Adrenal gland (tissue), 12 donors: Measurements from ENCODE around the gene IL20. TPM values are rescaled to one million over a fixed set of nuclear protein-coding genes. Genes with fewer than 3 reads are reported as not detected.
"Not testable (repeated sequence)": the region's sequence is repeated elsewhere in the genome, so short reads cannot be mapped to it uniquely, and the experiment has no call there.

Experiments
- DNase-seq, 7 donors: peaks; one replicate each; pipeline ENCODE4 v3.0.0-alpha.2; 2019 to 2020
- H3K27ac ChIP-seq, 5 donors: fragments of 200-600 bp; sonication (generic) in 4 of 5; 1 replicate in 3 of 5; 2 replicates in 2 of 5; pipeline versions ENCODE4 v1.5.1 to v1.8.0; 2016 to 2020; ENCODE audit warnings: mild to moderate bottlenecking in 1 of 5
- H3K27me3 ChIP-seq: fragments of 200-600 bp; 2 replicates; pipeline ENCODE4 v1.8.0; 2021
- H3K36me3 ChIP-seq, 2 donors: fragments of 200-600 bp; replicated peaks in 1 of 2; 1 replicate in 1 of 2; 2 replicates in 1 of 2; pipeline versions ENCODE4 v1.5.1 to v1.8.0; 2018 to 2022
- H3K4me1 ChIP-seq, 2 donors: fragments of 200-600 bp; replicated peaks in 1 of 2; 1 replicate in 1 of 2; 2 replicates in 1 of 2; pipeline versions ENCODE4 v1.5.1 to v1.8.0; 2018 to 2021
- H3K4me3 ChIP-seq, 4 donors: fragments of 200-600 bp; sonication (generic) in 3 of 4; one replicate each; pipeline ENCODE4 v1.5.1; 2016 to 2018
- H3K9me3 ChIP-seq, 3 donors: fragments of 200-600 bp; sonication (generic) in 1 of 3; replicated peaks in 1 of 3; 1 replicate in 2 of 3; 2 replicates in 1 of 3; pipeline versions ENCODE4 v1.5.1 to v1.8.0; 2016 to 2021
- POLR2A ChIP-seq, 2 donors: fragments of 450-650 bp; IDR thresholded peaks; one replicate each; pipeline ENCODE4 v1.6.1; 2017; ENCODE audit warnings: antibody characterized with exemption in 2 of 2, mild to moderate bottlenecking in 2 of 2, moderate library complexity in 1 of 2
- WGBS, 4 donors: extraction: QIAGEN DNeasy Blood & Tissue Kit in 2 of 4; methylation state at CpG; one replicate each; pipeline versions ENCODE4 v1.1.5 to v1.1.7; 2013 to 2017; 5-methylcytosine and 5-hydroxymethylcytosine counted together
- intact Hi-C, 2 donors: fragments of 100-400 bp; cut with DNase I; formaldehyde crosslinking; loops; one replicate each; pipeline versions ENCODE4 v1.14.1 to v1.15.0; 2022 to 2023
- polyA plus RNA-seq, 3 donors: library from polyadenylated mRNA; stranded (reverse); fragments of 200-250 nt in 2 of 3; fragments of 350-450 nt in 1 of 3; fragmentation: Illumina TruSeq in 1 of 3; extraction: RNeasy Lipid Tissue Mini Kit (QIAGEN cat#74804) in 1 of 3; gene quantifications; one replicate each; pipeline ENCODE4 v1.2.3, GENCODE V29; 2013 to 2014
- total RNA-seq, 9 donors: library from RNA; depleted of rRNA in 4 of 9; stranded (reverse); fragments of >200 nt in 4 of 9; fragments of 120-200 nt in 1 of 9; fragmentation: NEBNext Ultra II Directional in 1 of 9; extraction: Animal tissue kit (Norgen Biotek cat#: 25700) in 1 of 9; gene quantifications; one replicate each; pipeline versions ENCODE4 v1.1.0 to v1.2.4, GENCODE V29; 2013 to 2023
- TF ChIP-seq, protein P1 (sequence below), 6 experiments: fragments of 450-650 bp in 4 of 6; fragments of 200-600 bp in 2 of 6; sonication (generic) in 1 of 6; IDR thresholded peaks; 1 replicate in 5 of 6; 2 replicates in 1 of 6; pipeline versions ENCODE4 v1.5.1 to v1.8.0; 2016 to 2021; ENCODE audit warnings: antibody characterized with exemption in 6 of 6, mild to moderate bottlenecking in 2 of 6, moderate library complexity in 1 of 6
- donor health status: healthy with polysubstance abuse.
- donor health status: Bipolar disorder and iron deficiency.
- donor health status: DM: yes; HTN: yes; CAD: no.
- donor health status: DM: no; HTN: no; CAD: no.
- donor health status: DM: no; HTN: no; CAD: no.
- donor health status: DM: yes; HTN: yes; CAD: no.

The IL20 gene
- total and polyA plus RNA-seq, 12 donors, result 0.13 to 0.53 (median 0.41) TPM; not detected in 9

DNA sequence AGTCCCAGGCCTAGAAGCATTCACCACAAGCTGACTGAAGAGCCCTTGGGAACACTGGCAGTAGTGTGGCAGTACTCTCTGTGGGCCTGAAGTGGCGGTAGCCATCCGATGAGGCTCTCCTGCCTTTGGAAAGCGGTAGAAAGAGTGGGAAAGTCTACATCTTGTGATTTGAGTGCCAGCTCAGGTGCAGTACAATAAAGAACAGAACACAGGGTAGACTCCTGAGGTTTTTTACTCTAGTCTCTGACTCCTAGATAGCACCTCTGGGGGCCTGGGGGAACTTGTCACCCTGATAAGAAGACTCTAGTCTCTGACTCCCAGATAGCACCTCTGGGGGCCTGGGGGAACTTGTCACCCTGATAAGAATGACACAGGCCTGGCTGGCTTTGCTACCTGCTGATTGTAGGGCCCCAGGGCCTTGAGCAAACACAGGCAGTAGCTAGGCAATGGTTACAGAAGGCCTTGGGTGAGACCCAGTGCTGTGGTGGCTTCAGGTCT is 18.0 kb upstream of the IL20 start:
- no peak for DNase-seq
- intact Hi-C loops, result no loop called here
- H3K36me3 ChIP-seq, result no peaks in the 10 kb centered on the region
- WGBS, 4 donors, result 93 to 100% (median 99%) methylated on average over 3 of the region's 3 CpGs
- H3K27ac ChIP-seq, result no peak overlapping the region
- peaks cover 6% of the 10 kb centered on the region for H3K27me3 ChIP-seq
- H3K9me3 ChIP-seq, result peaks cover 0 to 5% (median 0%) of the 10 kb centered on the region in 3 donors
- H3K4me3 ChIP-seq, result no peak overlapping the region
- TF ChIP-seq, protein P1, sequence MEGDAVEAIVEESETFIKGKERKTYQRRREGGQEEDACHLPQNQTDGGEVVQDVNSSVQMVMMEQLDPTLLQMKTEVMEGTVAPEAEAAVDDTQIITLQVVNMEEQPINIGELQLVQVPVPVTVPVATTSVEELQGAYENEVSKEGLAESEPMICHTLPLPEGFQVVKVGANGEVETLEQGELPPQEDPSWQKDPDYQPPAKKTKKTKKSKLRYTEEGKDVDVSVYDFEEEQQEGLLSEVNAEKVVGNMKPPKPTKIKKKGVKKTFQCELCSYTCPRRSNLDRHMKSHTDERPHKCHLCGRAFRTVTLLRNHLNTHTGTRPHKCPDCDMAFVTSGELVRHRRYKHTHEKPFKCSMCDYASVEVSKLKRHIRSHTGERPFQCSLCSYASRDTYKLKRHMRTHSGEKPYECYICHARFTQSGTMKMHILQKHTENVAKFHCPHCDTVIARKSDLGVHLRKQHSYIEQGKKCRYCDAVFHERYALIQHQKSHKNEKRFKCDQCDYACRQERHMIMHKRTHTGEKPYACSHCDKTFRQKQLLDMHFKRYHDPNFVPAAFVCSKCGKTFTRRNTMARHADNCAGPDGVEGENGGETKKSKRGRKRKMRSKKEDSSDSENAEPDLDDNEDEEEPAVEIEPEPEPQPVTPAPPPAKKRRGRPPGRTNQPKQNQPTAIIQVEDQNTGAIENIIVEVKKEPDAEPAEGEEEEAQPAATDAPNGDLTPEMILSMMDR (IDR thresholded peaks at IDR 0.05), result no peak
- TF ChIP-seq POLR2A (IDR thresholded peaks at IDR 0.05), result no peak
- no peaks in the 10 kb centered on the region for H3K4me1 ChIP-seq

DNA sequence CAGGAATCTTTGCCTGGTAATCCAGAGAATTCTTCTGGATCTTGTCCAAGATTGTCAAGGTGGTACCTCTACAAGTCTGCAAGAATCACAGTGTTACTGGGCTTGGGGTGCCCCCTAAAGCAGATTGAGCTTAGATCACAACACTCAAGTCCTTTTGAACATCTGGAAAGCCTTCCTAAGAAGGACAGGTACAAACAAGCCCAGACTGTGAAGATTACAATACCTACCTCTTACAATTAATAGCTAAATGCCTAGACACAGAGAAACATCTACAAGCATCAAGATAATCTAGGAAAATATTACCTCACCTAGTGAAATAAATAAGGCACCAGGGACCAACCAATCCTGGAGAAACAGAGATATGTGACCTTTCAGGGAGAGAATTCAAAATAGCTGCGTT is 17.5 kb upstream of the IL20 start:
- Histone ChIP-seq H3K9me3 (peaks cover 0 to 6% (median 0%) of the 10 kb centered on the region in 3 donors), H3K27me3 (peaks cover 6% of the 10 kb centered on the region), H3K4me1 (no peaks in the 10 kb centered on the region), H3K36me3 (no peaks in the 10 kb centered on the region), H3K4me3 (no peak overlapping the region), H3K27ac (no peak overlapping the region)
- WGBS, 4 donors, result 85 to 91% (median 87%) methylated on average over 1 of the region's 1 CpG
- intact Hi-C loops, result no loop called here
- no peak for TF ChIP-seq POLR2A (IDR thresholded peaks at IDR 0.05)
- TF ChIP-seq, protein P1 (IDR thresholded peaks at IDR 0.05), result no peak
- DNase-seq, result no peak

DNA sequence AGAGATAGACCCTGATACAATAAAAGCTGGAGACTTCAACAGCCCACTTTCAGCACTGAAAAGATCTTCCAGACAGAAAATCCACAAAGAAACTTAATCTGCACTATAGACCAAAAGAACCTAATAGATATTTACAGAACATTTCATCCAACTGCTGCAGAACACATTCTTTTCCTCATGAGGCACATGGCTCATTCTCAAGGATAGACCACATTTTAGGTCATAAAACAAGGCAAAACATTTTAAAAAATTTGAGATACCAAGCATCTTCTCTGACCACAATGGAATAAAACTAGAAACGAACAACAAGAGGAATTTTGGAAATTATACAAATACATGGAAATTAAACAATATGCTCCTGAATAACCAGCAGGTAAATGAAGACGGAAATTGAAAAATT is 15.0 kb upstream of the IL20 start:
- Histone ChIP-seq H3K9me3 (peaks cover 0 to 6% (median 0%) of the 10 kb centered on the region in 3 donors), H3K36me3 (no peaks in the 10 kb centered on the region), H3K27ac (no peak overlapping the region), H3K27me3 (peaks cover 6% of the 10 kb centered on the region), H3K4me1 (no peaks in the 10 kb centered on the region), H3K4me3 (no peak overlapping the region)
- DNase-seq, result no peak
- 63 to 80% (median 69%) methylated on average over 2 of the region's 2 CpGs for WGBS, 4 donors
- TF ChIP-seq, protein P1 (IDR thresholded peaks at IDR 0.05), result no peak
- no peak for TF ChIP-seq POLR2A (IDR thresholded peaks at IDR 0.05)
- intact Hi-C loops, result no loop called here

DNA sequence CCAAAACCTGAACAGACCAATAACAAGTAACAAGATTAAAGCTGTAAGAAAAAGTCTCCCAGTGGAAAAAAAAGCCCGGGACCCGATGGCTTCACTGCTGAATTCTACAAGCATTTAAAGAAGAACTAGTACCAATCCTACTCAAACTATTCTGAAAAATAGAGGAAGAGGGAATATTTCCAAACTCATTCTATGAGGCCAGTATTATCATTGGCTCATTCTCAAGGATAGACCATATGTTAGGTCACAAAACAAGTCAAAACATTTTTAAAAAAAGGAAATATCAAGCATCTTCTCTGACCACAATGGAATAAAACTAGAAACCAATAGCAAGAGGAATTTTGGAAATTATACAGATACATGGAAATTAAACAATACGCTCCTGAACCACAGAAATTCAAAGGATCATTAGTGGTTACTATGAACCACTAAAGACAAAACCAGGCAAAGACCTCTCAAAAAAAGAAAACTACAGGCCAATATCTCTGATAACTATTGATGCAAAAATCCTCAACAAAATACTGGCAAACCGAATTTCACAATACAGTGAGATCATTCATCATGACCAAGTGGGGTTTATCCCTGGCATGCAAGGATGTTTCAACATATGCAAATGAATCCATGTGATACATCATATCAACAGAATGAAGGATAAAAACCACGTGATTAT is 13.9 kb upstream of the IL20 start:
- 53 to 78% (median 61%) methylated on average over 5 of the region's 5 CpGs for WGBS, 4 donors
- Histone ChIP-seq H3K36me3 (no peaks in the 10 kb centered on the region), H3K4me3 (no peak overlapping the region), H3K27ac (no peak overlapping the region), H3K9me3 (peaks cover 0 to 6% (median 0%) of the 10 kb centered on the region in 3 donors), H3K4me1 (no peaks in the 10 kb centered on the region), H3K27me3 (peaks cover 6% of the 10 kb centered on the region)
- TF ChIP-seq, protein P1 (IDR thresholded peaks at IDR 0.05), result no peak
- no peak for TF ChIP-seq POLR2A (IDR thresholded peaks at IDR 0.05)
- DNase-seq, result no peak
- intact Hi-C loops, result no loop called here

DNA sequence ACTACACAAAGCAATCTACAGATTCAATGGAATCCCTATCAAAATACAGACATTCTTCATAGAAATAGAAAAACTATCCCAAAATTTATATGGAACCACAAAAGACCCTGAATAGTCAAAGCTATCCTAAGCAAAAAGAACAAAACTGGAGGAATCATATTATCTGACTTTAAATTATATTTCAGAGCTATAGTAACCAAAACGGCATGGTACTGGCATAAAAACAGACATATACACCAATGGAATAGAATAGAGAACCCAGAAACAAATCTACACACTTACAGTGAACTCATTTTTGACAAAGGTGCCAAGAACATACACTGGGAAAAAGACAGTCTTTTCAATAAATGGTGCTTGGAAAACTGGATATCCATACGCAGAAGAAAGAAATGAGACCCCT is 12.8 kb upstream of the IL20 start:
- H3K9me3 ChIP-seq, H3K27ac ChIP-seq, H3K4me1 ChIP-seq, DNase-seq, H3K36me3 ChIP-seq, H3K4me3 ChIP-seq, intact Hi-C loops, H3K27me3 ChIP-seq: not testable (repeated sequence)
- WGBS, 4 donors, result 88 to 95% (median 91%) methylated on average over 2 of the region's 2 CpGs

DNA sequence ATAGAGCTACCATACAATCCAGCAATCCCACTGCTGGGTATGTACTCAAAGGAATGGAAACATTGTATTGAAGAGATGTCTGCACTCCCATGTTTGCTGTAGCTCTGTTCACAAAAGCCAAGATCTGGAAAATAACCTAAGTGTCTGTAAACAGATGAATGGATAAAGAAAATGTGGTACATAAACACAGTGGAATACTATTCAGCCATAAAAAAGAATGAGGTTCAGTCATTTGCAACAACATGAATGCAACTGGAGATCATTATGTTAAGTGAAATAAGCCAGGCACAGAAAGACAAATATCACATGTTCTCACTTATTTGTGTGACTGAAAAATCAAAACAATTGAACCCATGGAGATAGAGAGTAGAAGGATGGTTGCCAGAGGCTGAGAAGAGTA is 11.7 kb upstream of the IL20 start:
- intact Hi-C loops, H3K27me3 ChIP-seq, H3K36me3 ChIP-seq, H3K9me3 ChIP-seq, DNase-seq, H3K27ac ChIP-seq, H3K4me3 ChIP-seq, H3K4me1 ChIP-seq: not testable (repeated sequence)
